Naive thymus-derived CD4-positive, alpha-beta T cell (primary cell): ENCODE results near the gene ASB1. TPM values are rescaled to one million over a fixed set of nuclear protein-coding genes. Genes with fewer than 3 reads are reported as not detected.
A peak's percentile ranks its signal among the peaks of the same experiment; 100 is the strongest.

Experiments used
- ATAC-seq: fragments of 150-1000 bp; cut with Tn5 transposase; 2 replicates; pipeline ENCODE4 v1.10.0; 2021; ENCODE audit warnings: mild to moderate bottlenecking, moderate library complexity
- CTCF ChIA-PET: fragments of 350-600 bp; sonication (Branson Sonifier 250); formaldehyde crosslinking; loops from one replicate; lab custom pipeline; 2021; ENCODE audit warnings: antibody characterized with exemption; lab: Charles Lee
- POLR2A ChIA-PET: fragments of 350-600 bp; sonication (Branson Sonifier 250); formaldehyde crosslinking; loops from one replicate; lab custom pipeline; 2021; ENCODE audit warnings: antibody characterized with exemption, inconsistent platforms; lab: Charles Lee
- DNase-seq, 9 donors: peaks; one replicate each; pipeline versions ENCODE4 v3.0.0 to v3.0.0-alpha.2; 2020 to 2022; ENCODE audit warnings: mixed read lengths in 1 of 9
- H3K27ac ChIP-seq: one replicate; pipeline ENCODE4 v1.7.0; 2013; ENCODE audit warnings: mild to moderate bottlenecking, low read depth, low read length, moderate library complexity
- H3K27me3 ChIP-seq, 2 donors: one replicate each; pipeline ENCODE4 v1.7.0; 2013; ENCODE audit warnings: low read length in 2 of 2, mild to moderate bottlenecking in 2 of 2, moderate library complexity in 2 of 2; ENCODE audit not compliant: control insufficient read depth in 2 of 2, insufficient read depth in 2 of 2
- H3K36me3 ChIP-seq, 3 experiments: 1 replicate in 2 of 3; 2 replicates in 1 of 3; pipeline ENCODE4 v1.7.0; 2013; ENCODE audit warnings: low read length in 3 of 3, mild to moderate bottlenecking in 3 of 3, moderate library complexity in 1 of 3; ENCODE audit not compliant: insufficient read depth in 3 of 3, control insufficient read depth in 2 of 3
- H3K4me1 ChIP-seq, 2 donors: one replicate each; pipeline ENCODE4 v1.7.0; 2013; ENCODE audit warnings: low read length in 2 of 2, mild to moderate bottlenecking in 2 of 2, moderate library complexity in 1 of 2; ENCODE audit not compliant: control insufficient read depth in 2 of 2, insufficient read depth in 2 of 2
- H3K4me3 ChIP-seq: 2 replicates; pipeline ENCODE4 v1.7.0; 2013; ENCODE audit warnings: mild to moderate bottlenecking, low read length
- H3K9me3 ChIP-seq, 3 experiments: 1 replicate in 2 of 3; 2 replicates in 1 of 3; pipeline ENCODE4 v1.7.0; 2013; ENCODE audit warnings: low read length in 3 of 3; ENCODE audit not compliant: control insufficient read depth in 2 of 3
- H3K27ac Mint-ChIP-seq, 9 donors: one replicate each; pipeline ENCODE4 v1.8.0; 2020 to 2022; ENCODE audit warnings: mixed read lengths in 9 of 9, mild to moderate bottlenecking in 8 of 9, moderate library complexity in 5 of 9, inconsistent platforms in 2 of 9
- H3K27me3 Mint-ChIP-seq, 5 donors: one replicate each; pipeline ENCODE4 v1.8.0; 2021 to 2022; ENCODE audit warnings: mixed read lengths in 5 of 5, mild to moderate bottlenecking in 1 of 5
- H3K36me3 Mint-ChIP-seq, 5 donors: one replicate each; pipeline ENCODE4 v1.8.0; 2020 to 2022; ENCODE audit warnings: mixed read lengths in 5 of 5, mild to moderate bottlenecking in 3 of 5, inconsistent platforms in 1 of 5
- H3K4me1 Mint-ChIP-seq, 7 donors: one replicate each; pipeline ENCODE4 v1.8.0; 2020 to 2022; ENCODE audit warnings: mixed read lengths in 7 of 7, mild to moderate bottlenecking in 3 of 7, inconsistent platforms in 1 of 7
- H3K4me3 Mint-ChIP-seq, 10 donors: one replicate each; pipeline ENCODE4 v1.8.0; 2020 to 2022; ENCODE audit warnings: mild to moderate bottlenecking in 10 of 10, mixed read lengths in 10 of 10, moderate library complexity in 6 of 10, inconsistent platforms in 2 of 10
- H3K9me3 Mint-ChIP-seq, 11 donors: one replicate each; pipeline ENCODE4 v1.8.0; 2020 to 2022; ENCODE audit warnings: mixed read lengths in 11 of 11, mild to moderate bottlenecking in 4 of 11, inconsistent platforms in 1 of 11, moderate library complexity in 1 of 11
- intact Hi-C, 2 donors: fragments of 100-400 bp; cut with micrococcal nuclease; formaldehyde crosslinking; loops; one replicate each; pipeline ENCODE4 v1.15.1; 2023
- polyA plus RNA-seq, 2 donors: library from polyadenylated mRNA; unstranded; fragments of 300-500 nt; fragmentation: Illumina TruSeq; gene quantifications; one replicate each; pipeline ENCODE4 v1.2.3, GENCODE V29; 2021
- total RNA-seq, 6 experiments: library from RNA in 5 of 6; stranded (reverse) in 5 of 6; gene quantifications; 1 replicate in 5 of 6; 2 replicates in 1 of 6; pipeline ENCODE4 v1.2.3 and lab custom pipeline; 2021 to 2026

ASB1 gene
- total and polyA plus RNA-seq, 7 experiments from 2014 or later, result 17.5 to 55.2 (median 29.3) TPM

- ATAC-seq (no peak), DNase-seq (peak in 1 of 9 donors; percentile 5)
- Histone ChIP-seq H3K4me1 (peaks cover 0 to 6% of the 10 kb centered on the region in 2 donors), H3K4me3 (no peak overlapping the region), H3K36me3 (no peaks in the 10 kb centered on the region), H3K9me3 (peaks cover 0 to 7% (median 0%) of the 10 kb centered on the region in 3 experiments), H3K27ac (no peak overlapping the region), H3K27me3 (no peaks in the 10 kb centered on the region)
- peaks cover 5 to 18% (median 11%) of the 10 kb centered on the region in 5 donors for H3K36me3 Mint-ChIP-seq
- H3K4me1 Mint-ChIP-seq, result no peaks in the 10 kb centered on the region
- ChIA-PET POLR2A (interaction anchor here (0.8 kb wide), 1 partner anchor 17 kb away, joined by 3 read pairs; no protein-coding TSS in a partner anchor), CTCF (interaction anchor here (0.8 kb wide), 1 partner anchor 9 kb away, joined by 3 read pairs; no protein-coding TSS in a partner anchor)
- intact Hi-C loops, result no loop called here
- H3K9me3 Mint-ChIP-seq, result peaks cover 0 to 15% (median 7%) of the 10 kb centered on the region in 11 donors
- H3K27ac Mint-ChIP-seq, result no peak overlapping the region
- H3K27me3 Mint-ChIP-seq, result no peaks in the 10 kb centered on the region
- H3K4me3 Mint-ChIP-seq, result no peak overlapping the region
Observed at GRCh38 chr2:238415036-238415764, 11.5 kb upstream of the ASB1 start.

- no peak overlapping the region for H3K27ac Mint-ChIP-seq
- DNase-seq, result no peak
- Histone ChIP-seq H3K27me3 (no peaks in the 10 kb centered on the region), H3K4me3 (no peak overlapping the region), H3K4me1 (peaks cover 0 to 6% of the 10 kb centered on the region in 2 donors), H3K9me3 (peaks cover 0 to 7% (median 0%) of the 10 kb centered on the region in 3 experiments), H3K36me3 (no peaks in the 10 kb centered on the region), H3K27ac (no peak overlapping the region)
- CTCF ChIA-PET, result no interaction called here
- no peak for ATAC-seq
- no peaks in the 10 kb centered on the region for H3K4me1 Mint-ChIP-seq
- peaks cover 0 to 15% (median 5%) of the 10 kb centered on the region in 11 donors for H3K9me3 Mint-ChIP-seq
- peaks cover 0 to 2% (median 0%) of the 10 kb centered on the region in 5 donors for H3K27me3 Mint-ChIP-seq
- no peak overlapping the region for H3K4me3 Mint-ChIP-seq
- POLR2A ChIA-PET, result no interaction called here
- intact Hi-C loops, result no loop called here
- peaks cover 5 to 18% (median 11%) of the 10 kb centered on the region in 5 donors for H3K36me3 Mint-ChIP-seq
Observed at GRCh38 chr2:238415893-238416292, 10.8 kb upstream of the ASB1 start.

GRCh38 chr2:238418196-238418998 lies 8.3 kb upstream of the ASB1 start:
- DNase-seq, result no peak
- Mint-ChIP-seq H3K9me3 (peaks cover 0 to 15% (median 5%) of the 10 kb centered on the region in 11 donors), H3K4me3 (no peak overlapping the region)

GRCh38 chr2:238418999-238419546 lies 7.7 kb upstream of the ASB1 start:
- CTCF ChIA-PET, result no interaction called here
- Histone ChIP-seq H3K9me3 (peaks cover 0 to 7% (median 0%) of the 10 kb centered on the region in 3 experiments), H3K36me3 (no peaks in the 10 kb centered on the region), H3K27ac (no peak overlapping the region), H3K4me3 (no peak overlapping the region), H3K4me1 (peaks cover 0 to 6% of the 10 kb centered on the region in 2 donors), H3K27me3 (no peaks in the 10 kb centered on the region)
- intact Hi-C loops, result no loop called here
- Mint-ChIP-seq H3K4me1 (peaks cover 0 to under 1% (median 0%) of the 10 kb centered on the region in 7 donors), H3K27ac (no peak overlapping the region), H3K4me3 (no peak overlapping the region), H3K36me3 (peaks cover 5 to 18% (median 10%) of the 10 kb centered on the region in 5 donors), H3K9me3 (peaks cover 0 to 15% (median 5%) of the 10 kb centered on the region in 11 donors), H3K27me3 (peaks cover 0 to 2% (median 0%) of the 10 kb centered on the region in 5 donors)
- no peak for DNase-seq
- POLR2A ChIA-PET, result no interaction called here
- no peak for ATAC-seq

More at GRCh38 chr2:238418196-238418998, 8.3 kb upstream of the ASB1 start:
- Histone ChIP-seq H3K36me3 (no peaks in the 10 kb centered on the region), H3K4me3 (no peak overlapping the region), H3K9me3 (peaks cover 0 to 7% (median 0%) of the 10 kb centered on the region in 3 experiments), H3K4me1 (peaks cover 0 to 6% of the 10 kb centered on the region in 2 donors), H3K27ac (no peak overlapping the region), H3K27me3 (no peaks in the 10 kb centered on the region)
- intact Hi-C loops, result no loop called here
- Mint-ChIP-seq H3K36me3 (peaks cover 5 to 18% (median 10%) of the 10 kb centered on the region in 5 donors), H3K27me3 (peaks cover 0 to 2% (median 0%) of the 10 kb centered on the region in 5 donors), H3K4me1 (no peaks in the 10 kb centered on the region), H3K27ac (no peak overlapping the region)
- CTCF ChIA-PET, result no interaction called here
- ATAC-seq, result no peak
- POLR2A ChIA-PET, result no interaction called here

- ChIA-PET CTCF (no interaction called here), POLR2A (no interaction called here)
- Mint-ChIP-seq H3K27ac (peak overlapping the region in 1 of 9 donors; percentile 43), H3K4me3 (no peak overlapping the region), H3K4me1 (peaks cover 0 to 4% (median 2%) of the 10 kb centered on the region in 7 donors), H3K27me3 (peaks cover 0 to 2% (median 0%) of the 10 kb centered on the region in 5 donors), H3K9me3 (peaks cover 0 to 15% (median 5%) of the 10 kb centered on the region in 11 donors), H3K36me3 (peaks cover 5 to 18% (median 10%) of the 10 kb centered on the region in 5 donors)
- peaks cover 0 to 6% (median 0%) of the 10 kb centered on the region in 3 experiments for H3K9me3 ChIP-seq
- ATAC-seq (no peak), DNase-seq (no peak)
- no peaks in the 10 kb centered on the region for H3K36me3 ChIP-seq
- intact Hi-C loops, result loop anchor here in 1 of 2 donors (10.0 kb wide), 1 partner anchor 746 kb away; no protein-coding TSS in a partner anchor
- H3K27ac ChIP-seq, result no peak overlapping the region
- H3K4me1 ChIP-seq, result no peaks in the 10 kb centered on the region
- no peak overlapping the region for H3K4me3 ChIP-seq
- H3K27me3 ChIP-seq, result no peaks in the 10 kb centered on the region
Observed at GRCh38 chr2:238420442-238420841, 6.3 kb upstream of the ASB1 start.
